ENCODE data around the gene PRSS27. TPM values are rescaled to one million over a fixed set of nuclear protein-coding genes. Genes with fewer than 3 reads are reported as not detected.
"Not testable (repeated sequence)": the region's sequence is repeated elsewhere in the genome, so short reads cannot be mapped to it uniquely, and the experiment has no call there.

PRSS27 gene
- total and polyA plus RNA-seq, 2 experiments from 2014 or later = 12.1 to 17.0 TPM

GRCh38 chr16:2698965-2699750 lies 20.9 kb downstream of the PRSS27 start:
- Histone ChIP-seq H3K4me1 (ENCODE audit: low read depth) (no peaks in the 10 kb centered on the region), H3K4me3 (no peak overlapping the region), H3K27me3 (no peaks in the 10 kb centered on the region), H3K27ac (no peak overlapping the region), H3K9me3 (ENCODE audit: low read depth) (no peaks in the 10 kb centered on the region), H3K36me3 (peaks cover 8% of the 10 kb centered on the region)
- no peak for TF ChIP-seq CTCF (IDR thresholded peaks at IDR 0.05; ENCODE audit: low read depth, low read length)
- no peak for DNase-seq (ENCODE audit: low read depth in 1 of 2, low spot score in 1 of 2)

DNA sequence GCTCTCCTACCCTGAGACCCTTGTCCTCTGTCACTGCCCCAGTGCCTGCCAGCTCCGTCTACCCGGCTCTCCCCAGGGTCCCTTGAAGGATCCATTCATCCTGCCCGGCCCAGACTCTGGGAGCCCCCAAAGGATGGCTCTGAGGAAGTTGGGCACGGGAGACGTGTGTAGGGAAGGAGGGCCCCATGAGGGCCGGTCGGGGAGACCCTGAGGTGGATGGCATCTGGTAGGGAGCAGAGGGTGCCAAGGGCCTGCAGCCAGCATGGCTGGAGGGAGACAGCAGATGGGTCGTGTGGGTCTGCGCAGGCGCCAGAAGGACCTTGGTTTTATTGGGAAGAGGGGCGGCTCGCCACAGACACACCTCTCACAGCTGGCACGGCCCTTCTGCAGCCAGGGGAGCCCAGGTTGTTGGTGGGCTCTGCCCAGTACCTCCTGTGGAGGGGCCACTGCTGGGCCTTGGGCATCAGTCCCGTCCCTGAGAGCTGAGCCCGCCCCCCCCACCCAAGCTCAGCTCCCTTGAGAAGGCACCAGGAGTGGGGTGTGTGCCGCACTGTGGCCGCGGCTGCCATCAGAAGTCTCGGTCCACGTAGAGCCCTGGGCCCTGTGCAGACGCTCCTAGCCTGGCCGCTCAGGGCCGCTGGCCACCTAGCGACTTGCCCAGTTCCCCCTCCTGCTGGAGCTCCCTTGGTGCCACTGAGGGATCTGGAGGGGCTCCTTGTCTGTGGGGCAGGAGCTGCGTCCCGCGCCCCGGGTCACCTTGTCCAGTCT lies 21.7 kb downstream of the PRSS27 start:
- H3K9me3 ChIP-seq (ENCODE audit: low read depth) = no peaks in the 10 kb centered on the region
- no peak overlapping the region for H3K27ac ChIP-seq
- peaks cover 8% of the 10 kb centered on the region for H3K36me3 ChIP-seq
- no peaks in the 10 kb centered on the region for H3K27me3 ChIP-seq
- TF ChIP-seq CTCF (IDR thresholded peaks at IDR 0.05; ENCODE audit: low read depth, low read length) = no peak
- H3K4me3 ChIP-seq = no peak overlapping the region
- H3K4me1 ChIP-seq (ENCODE audit: low read depth) = no peaks in the 10 kb centered on the region
- DNase-seq (ENCODE audit: low read depth in 1 of 2, low spot score in 1 of 2) = no peak

DNA sequence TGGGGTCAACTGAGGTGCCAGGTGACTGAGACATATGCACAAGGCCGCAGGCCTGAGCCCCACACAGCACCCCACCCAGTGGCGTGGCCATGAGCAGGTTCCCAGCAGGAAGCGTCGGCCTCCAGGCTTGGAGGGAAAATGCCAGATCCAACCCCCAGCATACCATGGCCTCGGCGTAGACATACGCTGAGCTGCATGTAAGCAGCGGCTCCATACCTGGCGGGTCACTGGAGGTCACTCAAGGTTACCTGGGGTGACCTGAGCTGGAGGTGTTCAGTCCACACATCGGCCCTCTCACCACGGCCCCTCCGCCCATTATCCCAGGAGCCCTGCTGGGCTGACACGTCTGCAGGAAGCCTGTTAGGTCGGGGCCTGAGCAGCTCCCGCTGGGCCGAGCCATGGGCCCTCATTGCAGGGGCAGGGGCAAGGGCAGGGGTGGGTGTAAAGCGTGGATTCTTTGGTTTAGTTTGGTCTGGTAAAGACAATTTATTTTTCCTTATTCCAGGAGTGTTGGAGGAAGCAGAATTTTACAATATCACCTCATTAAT lies 22.5 kb downstream of the PRSS27 start:
- TF ChIP-seq CTCF (IDR thresholded peaks at IDR 0.05; ENCODE audit: low read depth, low read length) = no peak
- Histone ChIP-seq H3K27me3 (no peaks in the 10 kb centered on the region), H3K9me3 (ENCODE audit: low read depth) (no peaks in the 10 kb centered on the region), H3K27ac (no peak overlapping the region), H3K4me3 (no peak overlapping the region), H3K36me3 (peaks cover 8% of the 10 kb centered on the region), H3K4me1 (ENCODE audit: low read depth) (no peaks in the 10 kb centered on the region)
- no peak for DNase-seq (ENCODE audit: low read depth in 1 of 2, low spot score in 1 of 2)

- not testable (repeated sequence) for DNase-seq (ENCODE audit: low read depth in 1 of 2, low spot score in 1 of 2); H3K4me1 ChIP-seq (ENCODE audit: low read depth); H3K4me3 ChIP-seq; H3K27ac ChIP-seq; H3K27me3 ChIP-seq; H3K9me3 ChIP-seq (ENCODE audit: low read depth); H3K36me3 ChIP-seq
These were observed 23.3 kb downstream of the PRSS27 start for GRCh38 chr16:2696601-2697250.

- no peak for DNase-seq (ENCODE audit: low read depth in 1 of 2, low spot score in 1 of 2)
- H3K27ac ChIP-seq = no peak overlapping the region
- H3K4me1 ChIP-seq (ENCODE audit: low read depth) = no peaks in the 10 kb centered on the region
- no peaks in the 10 kb centered on the region for H3K27me3 ChIP-seq
- no peak overlapping the region for H3K4me3 ChIP-seq
- no peaks in the 10 kb centered on the region for H3K9me3 ChIP-seq (ENCODE audit: low read depth)
- no peaks in the 10 kb centered on the region for H3K36me3 ChIP-seq
- no peak for TF ChIP-seq CTCF (IDR thresholded peaks at IDR 0.05; ENCODE audit: low read depth, low read length)
These were observed 26.9 kb downstream of the PRSS27 start for GRCh38 chr16:2692948-2693651.
